GM18951 (cell line): ENCODE measurements around the gene SIL1.
"Not testable (repeated sequence)": the region's sequence is repeated elsewhere in the genome, so short reads cannot be mapped to it uniquely, and the experiment has no call there.

Experiments used
- POLR2A ChIP-seq: IDR thresholded peaks from 4 replicates; pipeline ENCODE4 v1.6.1; 2011; ENCODE audit warnings: mild to moderate bottlenecking; ENCODE audit not compliant: insufficient read length, insufficient read depth; ENCODE audit errors: extremely low read depth
- in situ Hi-C: fragments of 300-500 bp; cut with MboI; formaldehyde crosslinking; loops from one replicate; pipeline ENCODE4 v1.12.0; 2022; ENCODE audit warnings: low sequenced_read_pairs, mixed read lengths, inconsistent platforms; ENCODE audit not compliant: unreplicated experiment

SIL1 gene

GRCh38 chr5:139113892-139114291 lies 84.3 kb downstream of the SIL1 start:
- in situ Hi-C loops: no loop called here

GRCh38 chr5:139112362-139112761 lies 85.8 kb downstream of the SIL1 start:
- in situ Hi-C loops: not testable (repeated sequence)

More at GRCh38 chr5:139113892-139114291, 84.3 kb downstream of the SIL1 start:
- TF ChIP-seq POLR2A: no peak

GRCh38 chr5:139110526-139111168 lies 87.5 kb downstream of the SIL1 start:
- no peak for TF ChIP-seq POLR2A
- in situ Hi-C loops: no loop called here

GRCh38 chr5:139108063-139108824 lies 89.9 kb downstream of the SIL1 start:
- in situ Hi-C loops: no loop called here
- no peak for TF ChIP-seq POLR2A

- no peak for TF ChIP-seq POLR2A
Measured at GRCh38 chr5:139105621-139106071, 92.5 kb downstream of the SIL1 start.

GRCh38 chr5:139104577-139105276 lies 93.4 kb downstream of the SIL1 start:
- TF ChIP-seq POLR2A: no peak
- in situ Hi-C loops: no loop called here

More at GRCh38 chr5:139105621-139106071, 92.5 kb downstream of the SIL1 start:
- in situ Hi-C loops: no loop called here

- in situ Hi-C loops: no loop called here
- TF ChIP-seq POLR2A: no peak
Measured at GRCh38 chr5:139103762-139104161, 94.4 kb downstream of the SIL1 start.

- no peak for TF ChIP-seq POLR2A
- in situ Hi-C loops: no loop called here
Measured at GRCh38 chr5:139100825-139101224, 97.3 kb downstream of the SIL1 start.

GRCh38 chr5:139094154-139095131 lies 103.7 kb downstream of the SIL1 start:
- no peak for TF ChIP-seq POLR2A
- in situ Hi-C loops: no loop called here

GRCh38 chr5:139092741-139093343 lies 105.3 kb downstream of the SIL1 start:
- in situ Hi-C loops: no loop called here
- no peak for TF ChIP-seq POLR2A

- in situ Hi-C loops: no loop called here
- no peak for TF ChIP-seq POLR2A
Measured at GRCh38 chr5:139091439-139092156, 106.6 kb downstream of the SIL1 start.

GRCh38 chr5:139090581-139090980 lies 107.6 kb downstream of the SIL1 start:
- in situ Hi-C loops: no loop called here
- no peak for TF ChIP-seq POLR2A
